GM21737 (cell line): Measurements from ENCODE around the gene PCSK2.

Source experiments
- ATAC-seq: cut with Tn5 transposase; IDR thresholded peaks from one replicate; pipeline ENCODE4 v1.9.1; 2021; ENCODE audit warnings: mild to moderate bottlenecking, moderate library complexity; ENCODE audit not compliant: unreplicated experiment

PCSK2 gene

DNA sequence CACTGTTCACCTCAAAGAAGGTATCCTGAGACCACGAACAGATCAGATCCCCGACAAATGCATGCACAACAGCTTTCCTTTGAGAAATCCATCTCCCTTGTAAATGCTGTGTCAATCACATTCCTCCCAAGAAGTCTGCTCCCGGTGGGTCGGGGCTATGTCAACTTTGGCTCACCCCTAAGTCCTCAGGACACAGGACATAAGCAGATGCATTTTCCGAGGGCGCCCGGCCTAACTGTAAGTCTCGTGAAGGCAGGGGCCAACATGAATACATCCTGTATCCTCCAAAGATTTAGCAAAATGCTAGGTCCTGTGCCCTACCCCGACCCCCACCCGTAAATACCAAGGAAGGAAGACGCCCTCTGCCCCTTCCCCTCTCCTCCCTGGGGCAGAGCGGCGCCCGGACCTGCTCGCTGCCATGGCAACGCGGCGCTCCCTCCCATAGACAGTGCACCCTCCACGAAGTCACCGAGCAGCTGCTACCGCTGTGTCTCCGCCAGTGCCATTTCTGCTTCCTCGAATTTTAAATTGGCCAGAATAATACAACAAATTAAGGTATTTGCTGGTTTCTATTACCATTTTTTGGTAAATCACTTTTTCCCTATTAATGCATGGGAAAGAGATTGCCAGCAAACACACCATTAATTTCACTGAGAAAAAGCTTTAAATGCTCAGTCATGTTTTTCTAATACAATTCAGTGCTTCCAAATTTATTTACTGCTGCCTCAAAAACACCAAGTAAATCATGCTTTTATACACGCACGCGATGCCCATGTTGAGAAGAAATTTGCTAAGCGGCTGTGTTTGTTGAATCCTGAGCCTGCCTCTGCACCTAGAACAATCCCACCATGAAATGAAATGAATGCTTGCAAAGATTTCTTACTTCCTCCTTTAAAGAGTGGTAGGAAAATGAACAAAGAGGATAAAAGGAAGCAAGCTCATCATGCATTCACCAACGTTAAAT is 100.6 kb downstream of the PCSK2 start:
- ATAC-seq, result no peak

DNA sequence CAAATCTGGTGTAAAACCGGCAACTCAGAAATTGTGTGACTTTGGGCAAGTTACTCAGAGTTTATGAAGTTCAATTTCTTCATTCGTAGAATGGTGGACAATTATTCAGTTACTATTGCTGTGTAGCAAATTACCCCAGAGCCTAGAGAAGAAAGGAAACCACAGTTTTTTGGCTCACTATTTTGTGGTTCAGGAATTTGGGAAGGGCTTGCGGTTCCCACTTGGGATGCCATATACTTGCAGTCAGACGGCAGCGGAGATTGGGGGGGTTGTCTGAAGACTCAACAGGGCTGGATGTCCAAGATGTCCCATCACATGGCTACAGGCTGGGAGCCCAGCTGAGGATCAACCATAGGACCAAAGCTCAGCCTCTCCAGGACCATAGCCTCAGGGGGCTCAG is 108.1 kb downstream of the PCSK2 start:
- ATAC-seq, result no peak

DNA sequence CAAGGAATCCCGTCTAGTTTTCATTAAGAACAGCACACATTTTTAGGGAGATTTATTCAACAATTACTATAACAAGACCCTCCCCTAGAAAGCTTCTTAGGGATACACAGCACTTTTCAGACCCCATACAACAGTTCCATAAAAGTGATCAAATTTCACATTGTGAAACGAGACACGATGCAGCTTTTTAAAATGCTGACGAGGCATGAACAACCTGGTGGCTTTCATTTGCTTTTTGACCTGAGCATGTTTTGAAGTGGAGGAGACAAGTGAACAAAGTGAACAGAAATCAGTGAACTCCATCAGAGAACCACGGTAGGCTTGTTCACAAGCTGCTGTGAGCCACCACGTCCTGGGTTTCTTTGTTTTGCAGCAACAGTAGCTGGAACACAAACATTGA is 112.2 kb downstream of the PCSK2 start:
- no peak for ATAC-seq

DNA sequence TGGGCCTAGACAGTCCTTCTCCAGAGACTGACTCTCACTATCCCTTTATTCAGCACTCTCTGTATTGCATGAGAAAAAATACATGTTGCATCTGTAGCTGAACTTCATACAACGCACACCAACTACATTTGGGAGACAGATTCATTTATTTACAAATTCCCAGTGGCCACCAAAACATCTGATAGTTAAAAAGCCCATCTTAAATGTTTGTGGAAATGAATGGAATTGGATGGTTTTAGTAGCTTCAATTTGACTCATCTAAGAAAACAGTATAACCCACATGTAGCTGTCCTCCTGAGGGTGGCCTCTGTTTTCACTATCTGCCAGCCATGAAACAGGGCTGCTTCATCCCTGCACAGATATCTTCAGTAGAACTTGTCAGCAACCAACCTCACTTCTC is 116.3 kb downstream of the PCSK2 start:
- ATAC-seq, result no peak

DNA sequence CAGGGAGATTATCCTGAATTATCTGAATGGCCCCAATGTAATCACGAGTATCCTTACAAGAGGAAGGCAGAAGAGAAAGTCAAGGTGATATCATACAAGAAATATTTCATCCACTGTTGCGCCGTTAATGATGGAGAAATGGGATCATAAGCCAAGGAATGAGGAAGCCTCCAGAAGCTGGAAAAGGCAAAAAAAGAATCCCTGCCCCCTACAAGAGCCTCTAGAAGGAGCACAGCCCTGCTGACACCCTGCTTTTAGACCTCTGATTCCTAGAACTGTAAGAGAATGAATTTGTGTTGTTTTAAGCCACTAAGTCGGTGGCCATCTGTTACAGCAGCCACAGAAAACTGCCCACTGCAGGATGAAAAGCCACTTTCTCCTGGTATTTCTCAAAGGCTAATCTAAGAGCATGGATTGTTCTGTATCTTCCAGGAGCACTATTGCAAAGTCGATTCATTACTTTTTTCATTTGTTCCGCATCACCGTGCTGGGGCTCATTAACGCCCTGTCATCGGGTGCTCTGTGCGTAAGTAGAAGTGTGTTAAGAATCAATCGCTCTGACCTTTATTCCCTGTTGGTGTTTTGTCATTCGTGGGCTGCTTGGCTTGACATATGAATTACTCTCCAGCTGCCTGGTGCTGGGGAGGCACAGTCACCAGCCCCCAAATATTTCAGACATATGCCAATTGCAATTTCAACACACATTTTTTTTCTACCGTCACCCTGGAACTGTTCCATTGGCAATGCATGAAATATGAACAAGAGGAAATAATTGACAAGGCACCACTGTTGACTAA is 117.0 kb downstream of the PCSK2 start:
- ATAC-seq, result no peak

DNA sequence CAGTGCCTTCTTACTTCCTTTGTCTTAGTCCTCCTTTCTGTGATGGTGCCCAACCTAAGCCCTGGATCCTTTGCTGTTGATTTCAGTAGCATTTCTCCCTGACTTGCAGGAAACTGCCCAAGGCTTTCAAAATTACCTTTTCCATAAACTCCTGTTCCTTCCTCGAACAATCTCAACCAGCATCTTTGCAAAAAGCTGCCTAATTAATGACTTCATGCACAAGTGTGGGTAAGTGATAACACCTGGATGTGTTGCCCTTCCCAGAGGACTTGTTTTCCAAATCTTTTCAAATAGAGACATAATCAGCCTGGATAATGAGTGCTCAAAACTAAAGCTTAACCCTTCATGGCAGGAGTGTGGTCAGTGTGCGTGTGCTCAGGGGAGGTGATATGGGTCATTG is 118.0 kb downstream of the PCSK2 start:
- ATAC-seq, result no peak

DNA sequence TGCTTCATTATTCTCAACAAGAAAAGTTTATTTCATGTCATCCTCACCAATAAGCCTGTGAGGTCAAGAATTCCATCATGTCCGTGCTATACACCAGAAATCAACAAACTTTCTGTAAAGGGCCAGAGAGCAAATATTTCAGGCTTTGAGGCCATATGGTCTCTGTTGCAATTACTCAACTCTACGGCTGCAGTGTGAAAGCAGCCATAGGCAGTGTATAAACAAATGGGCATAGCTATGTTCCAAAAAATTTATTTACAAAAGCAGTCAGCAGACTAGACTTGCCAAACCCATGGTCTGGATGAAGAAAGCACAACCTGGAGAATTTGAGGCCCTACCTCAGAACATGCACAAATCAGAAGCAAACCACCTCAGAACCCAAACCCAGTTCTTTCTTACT is 118.5 kb downstream of the PCSK2 start:
- ATAC-seq, result no peak

DNA sequence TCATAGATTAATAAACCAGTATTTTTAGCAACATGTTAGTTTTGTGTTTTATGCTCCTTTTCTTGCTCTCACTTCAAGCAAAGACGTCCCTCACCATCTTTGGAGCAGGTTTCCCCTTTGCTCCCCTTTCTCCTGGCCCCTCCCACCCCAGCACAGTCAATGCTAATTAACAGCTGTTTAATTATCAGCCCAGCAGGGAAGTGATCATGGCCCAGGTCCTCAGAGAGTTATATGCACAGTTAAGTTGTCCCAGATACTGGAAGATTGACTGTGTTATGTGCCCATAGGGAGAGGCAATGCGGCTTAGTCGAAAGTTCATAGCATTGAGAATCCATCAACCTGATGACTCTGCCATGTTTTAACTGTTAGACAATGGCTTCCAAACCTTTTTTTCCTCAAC is 123.5 kb downstream of the PCSK2 start:
- ATAC-seq, result no peak

DNA sequence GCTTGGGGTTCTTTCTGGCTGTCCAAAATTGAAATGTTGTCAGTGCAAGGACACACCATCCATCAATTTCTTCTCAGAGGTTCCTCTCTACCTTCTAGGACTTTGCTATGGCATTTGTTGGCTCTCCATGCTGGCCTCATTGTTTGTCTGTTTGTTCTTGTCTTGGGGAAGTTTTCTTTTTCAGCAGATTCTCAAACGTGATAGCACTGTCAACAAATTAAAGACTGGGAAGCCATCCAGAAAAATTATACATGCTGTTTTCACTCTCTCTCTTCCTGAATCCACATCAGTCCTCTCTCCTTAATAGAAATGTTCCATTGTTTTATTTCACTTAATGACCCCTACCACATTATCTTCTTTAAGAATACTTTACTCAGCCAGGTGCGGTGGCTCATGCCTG is 130.4 kb downstream of the PCSK2 start:
- ATAC-seq, result no peak

DNA sequence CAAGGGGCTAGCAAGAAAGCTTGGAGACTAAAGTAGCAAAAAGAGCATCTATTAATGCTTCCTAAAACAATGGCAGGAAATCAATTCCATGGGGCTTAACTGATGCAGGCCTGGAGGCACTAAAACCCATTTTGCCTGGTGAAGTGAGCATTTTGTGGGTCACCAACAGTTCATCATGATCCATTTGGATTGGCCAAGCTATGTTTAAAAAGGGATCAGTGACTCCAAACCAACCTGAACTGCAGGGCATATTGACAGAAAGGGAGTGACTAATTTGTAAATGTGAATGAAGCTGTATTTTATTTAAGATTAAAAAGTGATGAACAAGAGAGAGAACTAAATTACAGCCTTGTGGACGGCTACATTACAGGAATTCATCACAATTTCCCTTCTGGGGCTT is 132.0 kb downstream of the PCSK2 start:
- no peak for ATAC-seq

DNA sequence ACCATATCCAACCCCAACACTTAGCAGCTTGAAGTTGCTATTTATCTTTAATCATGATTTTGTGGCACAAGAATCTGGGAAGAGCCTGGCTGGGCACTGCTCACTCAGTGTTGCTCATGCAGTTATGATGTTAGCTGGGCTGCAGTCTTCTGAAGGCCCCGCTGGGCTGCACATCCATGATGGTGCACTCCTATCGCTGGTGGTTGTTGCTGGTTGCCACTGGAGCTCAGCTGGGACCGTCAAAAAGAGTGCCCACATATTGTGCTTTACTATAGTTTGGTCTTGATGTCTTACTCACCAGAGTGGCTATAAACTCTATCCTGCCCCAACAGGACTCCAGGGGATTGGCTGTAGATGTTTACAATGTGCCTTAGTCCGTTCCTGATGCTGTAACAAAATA is 137.8 kb downstream of the PCSK2 start:
- no peak for ATAC-seq

DNA sequence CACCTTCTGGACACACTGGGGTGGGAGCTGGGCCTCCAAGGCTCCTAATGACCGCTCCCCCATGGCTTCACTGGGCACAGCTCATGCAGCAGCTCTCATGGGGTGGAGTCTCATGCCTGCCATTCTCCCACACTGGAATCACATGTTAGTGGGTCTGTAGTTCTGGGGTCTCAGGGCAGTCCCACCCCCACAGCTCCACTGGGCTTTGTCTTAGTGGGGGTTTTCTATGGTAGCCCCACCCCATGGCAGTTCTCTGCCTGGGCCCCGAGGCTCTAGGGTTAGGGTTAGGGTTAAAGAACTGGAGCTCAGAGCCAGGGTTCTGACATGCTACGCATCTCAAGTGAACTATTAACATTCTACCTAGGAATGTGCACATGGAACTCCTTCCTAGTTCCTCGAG is 139.0 kb downstream of the PCSK2 start:
- ATAC-seq, result no peak

DNA sequence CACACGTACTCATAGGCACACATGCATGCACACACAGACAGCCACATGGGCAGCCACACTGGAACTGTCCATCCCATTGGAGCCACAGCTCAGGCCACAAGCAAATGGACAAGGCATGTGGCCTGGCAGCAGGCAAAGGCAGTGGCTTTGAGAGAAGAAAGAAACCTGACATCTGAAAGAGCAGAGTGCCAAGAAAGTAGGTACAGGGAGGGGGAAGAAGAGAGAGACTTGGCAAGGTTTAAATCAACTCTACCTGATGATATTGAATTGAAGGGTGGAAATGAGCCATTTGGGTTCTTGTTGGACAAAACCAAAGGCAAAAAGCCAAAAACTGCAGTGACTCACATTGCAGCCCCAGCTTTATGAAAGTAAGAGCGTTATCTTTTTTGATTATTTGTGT is 142.7 kb downstream of the PCSK2 start:
- ATAC-seq, result no peak

DNA sequence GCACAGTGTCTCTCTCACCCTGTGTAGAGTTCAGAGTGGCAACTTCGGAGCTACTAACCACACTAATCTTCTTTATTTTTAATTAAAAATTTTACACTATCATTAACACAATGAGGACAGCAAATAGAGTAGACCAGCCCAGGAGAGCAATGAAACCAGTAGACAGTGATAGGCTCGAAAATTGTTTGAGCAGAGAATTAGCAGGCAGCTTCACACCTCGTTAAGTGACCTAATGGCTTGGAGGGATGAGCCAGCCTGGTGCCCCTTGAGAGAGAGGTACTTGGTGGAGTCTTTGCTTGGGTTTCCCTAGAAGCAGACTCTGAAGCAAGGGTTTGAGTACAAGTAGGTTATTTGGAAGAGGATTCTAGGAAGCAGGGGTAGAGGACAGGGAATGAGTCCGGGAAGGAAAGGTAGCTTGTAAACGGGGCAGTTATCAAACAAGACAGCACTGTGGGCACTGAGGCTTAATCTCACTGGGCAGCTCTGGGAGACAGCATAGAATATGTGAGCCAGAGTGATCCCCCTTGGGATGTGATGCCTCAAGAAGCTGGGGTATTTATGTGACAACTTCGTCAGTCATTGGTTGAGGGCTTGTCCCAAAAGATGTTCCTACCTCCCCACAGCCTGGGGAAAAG is 146.1 kb downstream of the PCSK2 start:
- ATAC-seq, result no peak

DNA sequence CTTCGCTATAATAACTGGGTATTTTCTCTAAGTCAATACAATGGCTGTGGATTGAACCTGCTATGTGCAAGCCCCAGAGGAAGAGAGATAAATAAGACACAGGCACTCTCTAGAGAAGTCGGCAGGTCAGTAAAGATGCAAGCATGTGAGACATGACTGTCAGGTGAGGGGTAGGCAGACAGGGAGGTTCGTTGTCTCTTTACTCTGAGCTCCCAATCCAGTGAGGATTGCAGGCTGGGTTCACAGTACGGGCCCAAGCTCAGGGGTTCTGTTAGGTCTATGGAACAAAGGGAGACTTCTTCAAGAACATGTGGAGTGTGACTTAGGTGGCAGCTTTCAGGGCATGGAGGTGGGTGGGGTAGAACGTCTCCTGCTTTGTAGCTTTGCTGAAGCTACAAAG is 147.2 kb downstream of the PCSK2 start:
- no peak for ATAC-seq

DNA sequence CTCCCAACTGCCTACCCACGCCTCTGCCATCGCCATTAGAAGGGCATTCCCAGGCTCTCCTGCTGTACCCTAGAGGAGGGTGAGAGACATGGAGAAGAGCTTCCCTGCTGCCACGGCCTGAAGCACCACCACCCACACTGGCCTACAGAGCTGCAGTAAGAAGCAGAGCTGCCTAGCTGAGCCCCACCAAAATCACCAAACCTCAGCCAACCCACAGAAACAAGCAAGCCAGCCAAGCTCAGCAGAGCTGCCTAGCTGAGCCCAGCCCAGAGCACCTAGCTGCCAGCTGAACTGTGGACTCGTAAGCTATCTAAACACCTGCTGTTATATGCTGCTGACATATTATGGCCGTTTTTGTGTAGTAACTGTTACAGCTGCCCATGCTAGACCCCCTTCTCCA is 149.2 kb downstream of the PCSK2 start:
- ATAC-seq, result no peak

DNA sequence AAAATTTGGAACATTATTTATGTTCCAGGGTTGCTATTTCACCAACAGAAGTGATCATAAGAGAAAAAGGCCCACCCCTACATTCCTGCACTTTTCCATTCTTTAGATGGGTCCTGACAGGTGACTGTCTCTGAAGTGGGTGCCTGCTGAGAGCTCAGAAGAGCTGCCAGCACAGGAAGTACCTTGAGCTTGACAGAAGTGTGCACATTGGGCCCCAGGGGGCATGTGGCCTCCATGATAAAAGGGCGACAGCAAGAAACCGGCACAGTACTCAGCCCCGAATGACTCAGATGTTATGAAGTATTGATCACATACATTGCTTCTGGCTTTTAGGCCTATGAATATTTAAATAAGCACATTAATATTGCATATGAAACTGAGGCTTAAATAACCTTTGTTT is 150.4 kb downstream of the PCSK2 start:
- ATAC-seq, result no peak

DNA sequence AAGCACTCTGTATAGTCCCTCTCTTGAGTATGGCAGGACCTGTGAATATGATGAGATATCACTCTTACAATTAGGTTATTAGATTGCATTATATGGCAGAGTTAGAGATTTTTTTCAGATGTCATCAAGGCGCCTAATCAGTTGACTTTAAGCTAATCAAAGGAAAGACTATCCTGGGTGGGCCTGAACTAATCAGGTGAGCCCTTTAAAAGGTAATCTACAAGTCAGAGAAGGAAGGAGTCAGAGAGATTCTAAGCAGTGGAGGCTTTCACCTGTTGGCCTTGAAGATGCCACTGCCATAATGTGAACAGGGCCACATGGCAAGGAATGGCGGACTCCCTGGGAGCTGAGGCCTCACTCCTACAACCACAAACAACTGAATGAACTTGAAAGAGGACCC is 152.8 kb downstream of the PCSK2 start:
- ATAC-seq, result no peak

DNA sequence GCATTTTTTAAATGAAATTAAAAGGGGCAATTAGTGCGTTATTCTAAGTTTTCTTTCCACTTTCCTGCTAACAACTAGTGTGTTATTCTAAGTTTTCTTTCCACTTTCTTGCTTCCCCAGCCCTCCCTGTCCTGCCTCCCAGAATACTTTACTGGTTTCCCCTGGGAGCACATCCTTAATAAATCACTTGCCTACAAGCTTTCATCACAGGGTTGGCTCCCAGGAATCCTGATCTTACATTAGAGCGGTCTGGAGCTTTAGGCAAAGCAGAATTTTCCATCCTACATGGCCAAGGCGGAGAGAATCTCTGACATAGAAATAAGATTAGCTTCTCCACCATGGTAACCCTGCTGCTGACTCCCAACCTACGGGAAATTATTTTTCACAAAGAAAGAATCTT is 154.0 kb downstream of the PCSK2 start:
- ATAC-seq, result no peak

DNA sequence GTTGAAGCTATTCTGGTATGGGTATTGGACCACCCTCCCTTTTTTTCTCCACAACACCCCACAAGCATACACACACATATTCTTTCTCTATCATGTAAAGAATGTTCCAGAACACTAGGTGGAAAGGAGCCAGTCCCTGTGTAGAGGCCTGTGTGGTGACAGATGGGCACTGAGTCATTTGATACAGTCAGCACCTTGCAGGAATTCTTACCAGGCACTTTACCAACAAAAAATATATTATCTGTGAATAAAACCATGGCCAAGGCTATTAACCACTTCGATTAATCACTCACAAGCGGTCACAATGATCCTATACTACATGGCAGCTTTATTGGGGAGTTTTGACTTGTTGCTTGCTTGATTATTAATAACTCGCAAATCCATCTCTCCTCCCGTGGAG is 154.9 kb downstream of the PCSK2 start:
- ATAC-seq, result no peak

DNA sequence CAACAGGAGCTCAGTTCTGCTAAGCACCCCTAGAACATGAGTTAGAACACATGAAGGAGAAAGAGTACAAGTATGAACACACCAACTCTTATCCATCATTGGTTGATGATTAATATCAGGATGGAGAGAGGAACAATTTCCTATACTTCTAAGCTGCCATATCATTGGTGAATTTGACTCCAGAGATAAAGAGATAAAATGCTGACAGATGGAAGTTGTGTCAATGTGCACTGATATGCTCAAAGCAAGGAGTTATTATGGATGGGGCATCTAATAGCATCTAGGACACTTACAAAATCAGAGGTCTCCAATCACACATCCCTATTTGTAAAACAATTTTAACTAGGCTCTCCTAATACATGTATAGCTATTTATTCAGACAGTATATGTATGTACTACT is 159.0 kb downstream of the PCSK2 start:
- no peak for ATAC-seq

DNA sequence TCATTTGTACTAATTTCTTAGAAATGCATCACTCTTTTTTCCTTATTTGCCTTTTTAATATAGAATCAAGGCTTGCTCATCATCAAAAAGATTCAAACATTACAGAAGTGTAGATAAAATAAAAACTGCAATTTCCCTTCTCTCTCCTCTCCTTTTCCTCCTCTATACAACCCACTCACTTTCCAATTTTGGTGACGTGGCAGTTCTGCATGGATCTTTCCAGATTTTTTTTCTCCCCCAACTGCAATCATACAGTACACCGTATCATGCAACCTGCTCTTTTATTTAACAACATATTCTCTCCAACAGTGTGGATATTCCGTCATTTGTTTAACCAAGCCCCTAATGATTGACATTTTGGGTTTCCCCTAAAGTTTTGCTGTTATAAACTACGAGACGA is 163.8 kb downstream of the PCSK2 start:
- ATAC-seq, result no peak
